Panc1 (cell line): ENCODE data around the gene SEMA3D. TPM values are rescaled to one million over a fixed set of nuclear protein-coding genes. Genes with fewer than 3 reads are reported as not detected.

Experiments
- ATAC-seq: fragments of 200-7000 bp; cut with Tn5 transposase; 2 replicates; pipeline ENCODE4 v1.9.1; 2020; ENCODE audit warnings: mild to moderate bottlenecking, moderate library complexity
- BruUV-seq: library from RNA; stranded (reverse); fragments of 400-500 nt; replicated peaks from 2 replicates; lab custom pipeline; 2021; lab: Mats Ljungman, UMichigan
- CTCF ChIA-PET: fragments of 300-600 bp; sonication (Branson Sonifier 250); formaldehyde crosslinking; loops from one replicate; lab custom pipeline; 2022; ENCODE audit warnings: antibody characterized with exemption; lab: Charles Lee
- POLR2A ChIA-PET: fragments of 300-600 bp; sonication (Branson Sonifier 250); formaldehyde crosslinking; loops from one replicate; lab custom pipeline; 2022; ENCODE audit warnings: antibody characterized with exemption; lab: Charles Lee
- DNase-seq: peaks from one replicate; pipeline ENCODE4 v3.0.0-alpha.2; 2010; ENCODE audit warnings: low read depth, low spot score
- H3K27ac ChIP-seq: 2 replicates; pipeline ENCODE4 v1.5.1; 2011; ENCODE audit warnings: mild to moderate bottlenecking, low read length, inconsistent platforms
- H3K27me3 ChIP-seq: fragments of 200-500 bp; sonication (Bioruptor generic); 2 replicates; pipeline ENCODE4 v1.6.0; 2014; ENCODE audit warnings: low read length, inconsistent platforms; ENCODE audit not compliant: control insufficient read depth, insufficient read depth
- H3K36me3 ChIP-seq: fragments of 200-500 bp; sonication (Bioruptor generic); 2 replicates; pipeline ENCODE4 v1.5.1; 2014; ENCODE audit warnings: inconsistent platforms, mild to moderate bottlenecking, low read length, moderate library complexity; ENCODE audit not compliant: control insufficient read depth, insufficient read depth
- H3K4me1 ChIP-seq: 2 replicates; pipeline ENCODE4 v1.5.1; 2011; ENCODE audit warnings: inconsistent platforms, mild to moderate bottlenecking, low read length, moderate library complexity; ENCODE audit not compliant: control insufficient read depth, insufficient read depth
- H3K4me3 ChIP-seq, 2 experiments: 2 replicates each; pipeline ENCODE4 v1.5.1; 2011 to 2012; ENCODE audit warnings: low read depth in 2 of 2, low read length in 2 of 2, mild to moderate bottlenecking in 2 of 2, inconsistent platforms in 1 of 2, moderate library complexity in 1 of 2
- H3K9me3 ChIP-seq: fragments of 200-500 bp; sonication (Bioruptor generic); 2 replicates; pipeline ENCODE4 v1.5.1; 2014; ENCODE audit warnings: low read depth, mild to moderate bottlenecking, inconsistent platforms, low read length, moderate library complexity; ENCODE audit not compliant: control insufficient read depth, insufficient read depth
- CTCF ChIP-seq: fragments of 450-650 bp; IDR thresholded peaks from 2 replicates; pipeline ENCODE4 v1.5.1; 2017; ENCODE audit warnings: mild to moderate bottlenecking
- POLR2AphosphoS5 ChIP-seq: IDR thresholded peaks from 2 replicates; pipeline ENCODE4 v1.6.1; 2012; ENCODE audit warnings: mild to moderate bottlenecking, low read depth, low read length, moderate library complexity
- REST ChIP-seq, 2 experiments: IDR thresholded peaks; 2 replicates each; pipeline ENCODE4 v1.6.1; 2011 to 2012; ENCODE audit warnings: low read depth in 2 of 2, control low read depth in 1 of 2, low read length in 1 of 2, mild to moderate bottlenecking in 1 of 2, moderate library complexity in 1 of 2; ENCODE audit not compliant: insufficient read depth in 1 of 2
- SIN3A ChIP-seq: IDR thresholded peaks from 2 replicates; pipeline ENCODE4 v1.6.1; 2012; ENCODE audit warnings: low read depth, mild to moderate bottlenecking, low read length, moderate library complexity, borderline replicate concordance; ENCODE audit not compliant: insufficient read depth
- TCF7L2 ChIP-seq: IDR thresholded peaks from 2 replicates; pipeline ENCODE4 v1.6.1; 2011; ENCODE audit warnings: mild to moderate bottlenecking, low read depth, low read length, inconsistent platforms
- in situ Hi-C: cut with HindIII; loops from 2 replicates; pipeline ENCODE4 v1.10.0; 2016; ENCODE audit warnings: low sequenced_read_pairs, low pct_unique_long_range_greater_than_20kb
- intact Hi-C: fragments of 100-400 bp; cut with micrococcal nuclease; formaldehyde crosslinking; loops from one replicate; pipeline ENCODE4 v1.10.0; 2022; ENCODE audit not compliant: unreplicated experiment
- total RNA-seq: library from RNA; stranded (reverse); gene quantifications from one replicate; pipeline ENCODE4 v1.2.1, GENCODE V29; 2021; ENCODE audit not compliant: unreplicated experiment

SEMA3D gene
- total RNA-seq, 1 experiment from 2014 or later = 11.5 TPM

- ATAC-seq (no peak), DNase-seq (no peak)
- CTCF ChIA-PET = no interaction called here
- Histone ChIP-seq H3K27me3 (no peaks in the 10 kb centered on the region), H3K4me1 (no peaks in the 10 kb centered on the region), H3K4me3 (no peak overlapping the region), H3K36me3 (no peaks in the 10 kb centered on the region), H3K27ac (no peak overlapping the region), H3K9me3 (no peaks in the 10 kb centered on the region)
- BruUV-seq = no TSS peak
- intact Hi-C loops (no loop called here), in situ Hi-C loops (no loop called here)
- no peak for TF ChIP-seq REST (IDR thresholded peaks at IDR 0.05; ENCODE audit: insufficient read depth in 1 of 2, low read depth in 2 of 2, low read length in 1 of 2)
- no peak for TF ChIP-seq CTCF
- no peak for TF ChIP-seq TCF7L2
- TF ChIP-seq POLR2AphosphoS5 = no peak
- TF ChIP-seq SIN3A = no peak
- POLR2A ChIA-PET = no interaction called here
Observed at GRCh38 chr7:84970670-84971069, 216.2 kb downstream of the SEMA3D start.

- no peak for TF ChIP-seq POLR2AphosphoS5
- no peak for TF ChIP-seq TCF7L2
- no peak for TF ChIP-seq REST (IDR thresholded peaks at IDR 0.05; ENCODE audit: insufficient read depth in 1 of 2, low read depth in 2 of 2, low read length in 1 of 2)
- no peak for TF ChIP-seq SIN3A
- TF ChIP-seq CTCF = no peak
- Histone ChIP-seq H3K4me1 (no peaks in the 10 kb centered on the region), H3K27ac (no peak overlapping the region), H3K27me3 (no peaks in the 10 kb centered on the region), H3K9me3 (no peaks in the 10 kb centered on the region), H3K4me3 (no peak overlapping the region), H3K36me3 (no peaks in the 10 kb centered on the region)
- BruUV-seq = no TSS peak
- intact Hi-C loops (no loop called here), in situ Hi-C loops (no loop called here)
- POLR2A ChIA-PET = no interaction called here
- ATAC-seq = no peak
- CTCF ChIA-PET = interaction anchor here (0.7 kb wide), 1 partner anchor 88 kb away, joined by 3 read pairs; no protein-coding TSS in a partner anchor
- no peak for DNase-seq
Observed at GRCh38 chr7:84953234-84953633, 233.6 kb downstream of the SEMA3D start.
